GM13977 (cell line): Measurements from ENCODE around the gene DSP.

Experiments used
- DNase-seq: peaks from one replicate; pipeline ENCODE4 v3.0.0; 2012; ENCODE audit warnings: low spot score
- CTCF ChIP-seq: IDR thresholded peaks from 2 replicates; pipeline ENCODE4 v1.5.1; 2012; ENCODE audit warnings: mild to moderate bottlenecking, control low read depth; ENCODE audit not compliant: insufficient read depth; ENCODE audit errors: extremely low read depth, missing control alignments
- in situ Hi-C: fragments of 300-500 bp; cut with MboI; formaldehyde crosslinking; loops from one replicate; pipeline ENCODE4 v1.12.0; 2022; ENCODE audit warnings: low sequenced_read_pairs, low pct_unique_long_range_greater_than_20kb, mixed read lengths, inconsistent platforms; ENCODE audit not compliant: unreplicated experiment

The DSP gene

GRCh38 chr6:7624796-7625710 lies 83.6 kb downstream of the DSP start:
- in situ Hi-C loops = loop anchor here (25.0 kb wide), 1 partner anchor 913 kb away; no protein-coding TSS in a partner anchor
- TF ChIP-seq CTCF = no peak
- no peak for DNase-seq

GRCh38 chr6:7628479-7628878 lies 87.0 kb downstream of the DSP start:
- TF ChIP-seq CTCF = no peak
- no peak for DNase-seq
- in situ Hi-C loops = no loop called here

- no peak for TF ChIP-seq CTCF
- no peak for DNase-seq
- in situ Hi-C loops = no loop called here
These were observed 87.4 kb downstream of the DSP start for GRCh38 chr6:7628909-7629308.

GRCh38 chr6:7629321-7629720 lies 87.8 kb downstream of the DSP start:
- no peak for DNase-seq
- TF ChIP-seq CTCF = no peak
- in situ Hi-C loops = no loop called here

GRCh38 chr6:7630792-7631191 lies 89.3 kb downstream of the DSP start:
- no peak for DNase-seq
- TF ChIP-seq CTCF = no peak
- in situ Hi-C loops = no loop called here

GRCh38 chr6:7631466-7631865 lies 90.0 kb downstream of the DSP start:
- no peak for DNase-seq

More at GRCh38 chr6:7631466-7631865, 90.0 kb downstream of the DSP start:
- no peak for TF ChIP-seq CTCF
- in situ Hi-C loops = no loop called here
